Gastrocnemius medialis (tissue), 4 donors: Measurements from ENCODE around the gene MEF2C.

Experiments
- POLR2A ChIP-seq, 2 donors: fragments of 450-650 bp; IDR thresholded peaks; one replicate each; pipeline ENCODE4 v1.6.1; 2017; ENCODE audit warnings: antibody characterized with exemption in 2 of 2, mild to moderate bottlenecking in 2 of 2, moderate library complexity in 2 of 2
- TF ChIP-seq, protein P1 (sequence below), 5 experiments: fragments of 450-650 bp in 3 of 5; fragments of 200-600 bp in 2 of 5; sonication (generic) in 2 of 5; IDR thresholded peaks in 4 of 5; conservative IDR thresholded peaks in 1 of 5; 1 replicate in 4 of 5; 2 replicates in 1 of 5; pipeline ENCODE4 v1.5.1; 2016 to 2019; ENCODE audit warnings: antibody characterized with exemption in 5 of 5, mild to moderate bottlenecking in 3 of 5, moderate library complexity in 3 of 5

DNA sequence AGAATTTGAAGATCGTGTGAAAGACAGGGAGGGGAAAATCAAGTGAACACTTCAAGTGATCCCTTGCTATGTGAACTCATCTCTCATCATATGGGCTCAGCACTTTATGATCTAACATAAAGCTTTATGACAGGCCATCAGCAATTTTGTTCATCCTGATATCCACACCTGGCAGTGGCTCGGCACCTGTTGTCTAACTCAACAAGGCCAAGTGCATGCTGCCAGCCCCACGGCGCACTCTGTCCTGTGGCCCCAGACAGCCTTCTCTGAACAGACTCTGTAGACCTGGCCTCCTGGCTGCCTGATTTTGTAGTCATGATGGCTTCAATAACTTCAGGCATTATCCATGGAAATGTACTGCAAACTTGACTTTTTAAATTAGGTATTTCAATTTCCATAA lies 106.3 kb downstream of the MEF2C start:
- TF ChIP-seq, protein P1, sequence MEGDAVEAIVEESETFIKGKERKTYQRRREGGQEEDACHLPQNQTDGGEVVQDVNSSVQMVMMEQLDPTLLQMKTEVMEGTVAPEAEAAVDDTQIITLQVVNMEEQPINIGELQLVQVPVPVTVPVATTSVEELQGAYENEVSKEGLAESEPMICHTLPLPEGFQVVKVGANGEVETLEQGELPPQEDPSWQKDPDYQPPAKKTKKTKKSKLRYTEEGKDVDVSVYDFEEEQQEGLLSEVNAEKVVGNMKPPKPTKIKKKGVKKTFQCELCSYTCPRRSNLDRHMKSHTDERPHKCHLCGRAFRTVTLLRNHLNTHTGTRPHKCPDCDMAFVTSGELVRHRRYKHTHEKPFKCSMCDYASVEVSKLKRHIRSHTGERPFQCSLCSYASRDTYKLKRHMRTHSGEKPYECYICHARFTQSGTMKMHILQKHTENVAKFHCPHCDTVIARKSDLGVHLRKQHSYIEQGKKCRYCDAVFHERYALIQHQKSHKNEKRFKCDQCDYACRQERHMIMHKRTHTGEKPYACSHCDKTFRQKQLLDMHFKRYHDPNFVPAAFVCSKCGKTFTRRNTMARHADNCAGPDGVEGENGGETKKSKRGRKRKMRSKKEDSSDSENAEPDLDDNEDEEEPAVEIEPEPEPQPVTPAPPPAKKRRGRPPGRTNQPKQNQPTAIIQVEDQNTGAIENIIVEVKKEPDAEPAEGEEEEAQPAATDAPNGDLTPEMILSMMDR (IDR thresholded peaks at IDR 0.05 in 4 of 5, conservative IDR thresholded peaks at IDR 0.05 in 1 of 5): no peak
- TF ChIP-seq POLR2A (IDR thresholded peaks at IDR 0.05): no peak
